Ectodermal cell (in vitro differentiated cells): ENCODE results near the gene HENMT1.
"Not testable (repeated sequence)": the region's sequence is repeated elsewhere in the genome, so short reads cannot be mapped to it uniquely, and the experiment has no call there.

Source experiments
- H3K27ac ChIP-seq: 2 replicates; pipeline ENCODE4 v1.7.0; 2013; ENCODE audit warnings: mild to moderate bottlenecking, low read depth, low read length; ENCODE audit not compliant: insufficient read depth, poor library complexity, severe bottlenecking
- H3K27me3 ChIP-seq: 2 replicates; pipeline ENCODE4 v1.7.0; 2013; ENCODE audit warnings: mild to moderate bottlenecking, low read length; ENCODE audit not compliant: insufficient read depth, control insufficient read depth, poor library complexity, severe bottlenecking
- H3K36me3 ChIP-seq: one replicate; pipeline ENCODE4 v1.7.0; 2013; ENCODE audit warnings: low read length; ENCODE audit not compliant: control insufficient read depth, insufficient read depth
- H3K4me1 ChIP-seq: one replicate; pipeline ENCODE4 v1.7.0; 2013; ENCODE audit warnings: low read length; ENCODE audit not compliant: control insufficient read depth, insufficient read depth
- H3K4me3 ChIP-seq: 2 replicates; pipeline ENCODE4 v1.7.0; 2013; ENCODE audit warnings: low read depth, low read length, control low read depth; ENCODE audit not compliant: insufficient read depth
- H3K9me3 ChIP-seq: 2 replicates; pipeline ENCODE4 v1.7.0; 2013; ENCODE audit warnings: mild to moderate bottlenecking, low read length, moderate library complexity; ENCODE audit not compliant: control insufficient read depth
- WGBS, 2 experiments: methylation state at CpG; one replicate each; pipeline ENCODE4 v1.1.7; 2013; ENCODE audit warnings: missing lambda C conversion rate in 2 of 2; 5-methylcytosine and 5-hydroxymethylcytosine counted together

HENMT1 gene

GRCh38 chr1:108670131-108670773 is 9.4 kb upstream of the HENMT1 start:
- Histone ChIP-seq H3K4me1 (no peaks in the 10 kb centered on the region), H3K4me3 (no peak overlapping the region), H3K36me3 (no peaks in the 10 kb centered on the region), H3K27me3 (no peaks in the 10 kb centered on the region), H3K9me3 (no peaks in the 10 kb centered on the region), H3K27ac (no peak overlapping the region)
- 94% methylated on average over 5 of the region's 5 CpGs for WGBS, 2 experiments

- 74 to 80% methylated on average over 5 to 6 of the region's 7 CpGs for WGBS, 2 experiments
- Histone ChIP-seq H3K9me3 (no peaks in the 10 kb centered on the region), H3K36me3 (no peaks in the 10 kb centered on the region), H3K4me1 (no peaks in the 10 kb centered on the region), H3K27me3 (no peaks in the 10 kb centered on the region), H3K4me3 (no peak overlapping the region), H3K27ac (no peak overlapping the region)
These were observed 8.8 kb upstream of the HENMT1 start for GRCh38 chr1:108669679-108670078.

GRCh38 chr1:108668777-108669176 is 7.9 kb upstream of the HENMT1 start:
- Histone ChIP-seq H3K4me1 (no peaks in the 10 kb centered on the region), H3K36me3 (no peaks in the 10 kb centered on the region), H3K4me3 (no peak overlapping the region), H3K27me3 (no peaks in the 10 kb centered on the region), H3K27ac (no peak overlapping the region), H3K9me3 (no peaks in the 10 kb centered on the region)

- not testable (repeated sequence) for H3K9me3 ChIP-seq, H3K27ac ChIP-seq, H3K36me3 ChIP-seq, H3K27me3 ChIP-seq, H3K4me3 ChIP-seq, H3K4me1 ChIP-seq
- 95 to 96% methylated on average over 28 of the region's 28 CpGs for WGBS, 2 experiments
These were observed 6.5 kb upstream of the HENMT1 start for GRCh38 chr1:108667422-108667821.

GRCh38 chr1:108665771-108666170 is 4.9 kb upstream of the HENMT1 start:
- Histone ChIP-seq H3K9me3 (no peaks in the 10 kb centered on the region), H3K4me1 (no peaks in the 10 kb centered on the region), H3K36me3 (no peaks in the 10 kb centered on the region), H3K27ac (no peak overlapping the region), H3K27me3 (peaks cover 25% of the 10 kb centered on the region), H3K4me3 (no peak overlapping the region)
- whole genome bisulfite sequencing, 2 experiments, result 79 to 86% methylated on average over 1 of the region's 1 CpG

- Histone ChIP-seq H3K4me3 (no peak overlapping the region), H3K4me1 (no peaks in the 10 kb centered on the region), H3K36me3 (no peaks in the 10 kb centered on the region), H3K9me3 (no peaks in the 10 kb centered on the region), H3K27ac (no peak overlapping the region), H3K27me3 (peaks cover 32% of the 10 kb centered on the region)
- WGBS, 2 experiments, result 88 to 95% methylated on average over 2 of the region's 2 CpGs
These were observed 4.2 kb upstream of the HENMT1 start for GRCh38 chr1:108665067-108665466.

GRCh38 chr1:108664481-108664880 is 3.6 kb upstream of the HENMT1 start:
- H3K36me3 ChIP-seq, result no peaks in the 10 kb centered on the region
- WGBS, 2 experiments, result 87 to 94% methylated on average over 6 of the region's 6 CpGs

GRCh38 chr1:108663074-108663473 is 2.2 kb upstream of the HENMT1 start:
- Histone ChIP-seq H3K27ac (no peak overlapping the region), H3K27me3 (peaks cover 32% of the 10 kb centered on the region)
- 85 to 96% methylated on average over 2 of the region's 2 CpGs for WGBS, 2 experiments

More at GRCh38 chr1:108664481-108664880, 3.6 kb upstream of the HENMT1 start:
- no peaks in the 10 kb centered on the region for H3K9me3 ChIP-seq
- H3K27me3 ChIP-seq, result peaks cover 32% of the 10 kb centered on the region
- H3K4me1 ChIP-seq, result no peaks in the 10 kb centered on the region
- no peak overlapping the region for H3K4me3 ChIP-seq
- H3K27ac ChIP-seq, result no peak overlapping the region

GRCh38 chr1:108657356-108658080 is 3.4 kb downstream of the HENMT1 start:
- WGBS, 2 experiments, result 88 to 94% methylated on average over 4 of the region's 5 CpGs
- Histone ChIP-seq H3K27ac (no peak overlapping the region), H3K36me3 (no peaks in the 10 kb centered on the region), H3K9me3 (no peaks in the 10 kb centered on the region), H3K27me3 (peaks cover 25% of the 10 kb centered on the region), H3K4me1 (no peaks in the 10 kb centered on the region), H3K4me3 (no peak overlapping the region)

More at GRCh38 chr1:108663074-108663473, 2.2 kb upstream of the HENMT1 start:
- H3K36me3 ChIP-seq, result no peaks in the 10 kb centered on the region
- H3K9me3 ChIP-seq, result no peaks in the 10 kb centered on the region
- H3K4me1 ChIP-seq, result no peaks in the 10 kb centered on the region
- no peak overlapping the region for H3K4me3 ChIP-seq

GRCh38 chr1:108653431-108654105 is 7.3 kb downstream of the HENMT1 start:
- Histone ChIP-seq H3K9me3 (no peaks in the 10 kb centered on the region), H3K36me3 (no peaks in the 10 kb centered on the region), H3K4me3 (no peak overlapping the region), H3K4me1 (no peaks in the 10 kb centered on the region), H3K27me3 (no peaks in the 10 kb centered on the region), H3K27ac (no peak overlapping the region)
- 92% methylated on average over 2 of the region's 2 CpGs for WGBS, 2 experiments
